Activated T-helper 1 cell treated with anti-CD3 and anti-CD28 coated beads, Interleukin-2, amount 50 U/mL, for 16 hours (primary cell): ENCODE results near the gene PLIN3.
"Not testable (repeated sequence)": the region's sequence is repeated elsewhere in the genome, so short reads cannot be mapped to it uniquely, and the experiment has no call there.

Experiments
- DNase-seq, 2 donors: peaks; one replicate each; pipeline ENCODE4 v3.0.0-alpha.2; 2020; ENCODE audit warnings: low read depth in 1 of 2, low spot score in 1 of 2

PLIN3 gene

GRCh38 chr19:4891066-4891465 is 23.6 kb upstream of the PLIN3 start:
- no peak for DNase-seq

- DNase-seq = no peak
These were observed 21.8 kb upstream of the PLIN3 start for GRCh38 chr19:4889034-4889815.

- not testable (repeated sequence) for DNase-seq
These were observed 20.3 kb upstream of the PLIN3 start for GRCh38 chr19:4887803-4888202.

GRCh38 chr19:4884993-4885392 is 17.5 kb upstream of the PLIN3 start:
- DNase-seq = not testable (repeated sequence)

GRCh38 chr19:4882874-4883273 is 15.4 kb upstream of the PLIN3 start:
- not testable (repeated sequence) for DNase-seq

GRCh38 chr19:4879041-4879440 is 11.6 kb upstream of the PLIN3 start:
- DNase-seq = no peak

- no peak for DNase-seq
These were observed 11.1 kb upstream of the PLIN3 start for GRCh38 chr19:4878491-4878968.

GRCh38 chr19:4877753-4878490 is 10.5 kb upstream of the PLIN3 start:
- no peak for DNase-seq

- no peak for DNase-seq
These were observed 6.5 kb upstream of the PLIN3 start for GRCh38 chr19:4873930-4874329.

- DNase-seq = no peak
These were observed 4.2 kb upstream of the PLIN3 start for GRCh38 chr19:4871711-4872110.

GRCh38 chr19:4870025-4870700 is 2.7 kb upstream of the PLIN3 start:
- DNase-seq = no peak

- DNase-seq = no peak
These were observed 893 bp upstream of the PLIN3 start for GRCh38 chr19:4868286-4868834.

GRCh38 chr19:4866595-4867424 is 657 bp downstream of the PLIN3 start:
- DNase-seq = peak in 1 of 2 donors; percentile 17

GRCh38 chr19:4861147-4861546 is 6.3 kb downstream of the PLIN3 start:
- no peak for DNase-seq

- no peak for DNase-seq
These were observed 7.8 kb downstream of the PLIN3 start for GRCh38 chr19:4859697-4860096.

- not testable (repeated sequence) for DNase-seq
These were observed 11.0 kb downstream of the PLIN3 start for GRCh38 chr19:4856468-4856867.

GRCh38 chr19:4853506-4853905 is 14.0 kb downstream of the PLIN3 start:
- DNase-seq = not testable (repeated sequence)

- no peak for DNase-seq
These were observed 15.0 kb downstream of the PLIN3 start for GRCh38 chr19:4852484-4852883.

GRCh38 chr19:4851551-4852290 is 15.7 kb downstream of the PLIN3 start:
- DNase-seq = peak; percentile 66 to 68

- no peak for DNase-seq
These were observed 18.4 kb downstream of the PLIN3 start for GRCh38 chr19:4849019-4849418.
